Measurements from ENCODE around the gene ARMH2.
"Not testable (repeated sequence)": the region's sequence is repeated elsewhere in the genome, so short reads cannot be mapped to it uniquely, and the experiment has no call there.

The ARMH2 gene

GRCh38 chr6:24752917-24753492 lies 45.7 kb downstream of the ARMH2 start:
- H3K9me3 ChIP-seq (ENCODE audit: control insufficient read depth, low read length), result peaks cover 4% of the 10 kb centered on the region
- no peaks in the 10 kb centered on the region for H3K36me3 ChIP-seq (ENCODE audit: control insufficient read depth, insufficient read depth, low read length)
- no peaks in the 10 kb centered on the region for H3K4me1 ChIP-seq (ENCODE audit: control insufficient read depth, insufficient read depth, low read length, poor library complexity, severe bottlenecking)
- WGBS, 2 experiments (ENCODE audit: insufficient coverage in 2 of 2), result 100% methylated on average over 1 of the region's 1 CpG
- no peak overlapping the region for H3K27ac ChIP-seq (ENCODE audit: low read depth, low read length, severe bottlenecking)
- H3K4me3 ChIP-seq (ENCODE audit: extremely low read depth, insufficient read depth, low read length, poor library complexity, severe bottlenecking), result no peak overlapping the region

GRCh38 chr6:24752503-24752902 lies 46.2 kb downstream of the ARMH2 start:
- Histone ChIP-seq H3K4me1 (ENCODE audit: control insufficient read depth, insufficient read depth, low read length, poor library complexity, severe bottlenecking) (no peaks in the 10 kb centered on the region), H3K4me3 (ENCODE audit: extremely low read depth, insufficient read depth, low read length, poor library complexity, severe bottlenecking) (no peak overlapping the region), H3K36me3 (ENCODE audit: control insufficient read depth, insufficient read depth, low read length) (no peaks in the 10 kb centered on the region), H3K9me3 (ENCODE audit: control insufficient read depth, low read length) (peaks cover 4% of the 10 kb centered on the region), H3K27ac (ENCODE audit: low read depth, low read length, severe bottlenecking) (no peak overlapping the region)
- 95 to 96% methylated on average over 2 of the region's 2 CpGs for WGBS, 2 experiments (ENCODE audit: insufficient coverage in 2 of 2)

GRCh38 chr6:24750878-24751277 lies 47.8 kb downstream of the ARMH2 start:
- not testable (repeated sequence) for H3K9me3 ChIP-seq (ENCODE audit: control insufficient read depth, low read length); H3K27ac ChIP-seq (ENCODE audit: low read depth, low read length, severe bottlenecking)
- 86 to 100% methylated on average over 1 to 2 of the region's 3 CpGs for WGBS, 2 experiments (ENCODE audit: insufficient coverage in 2 of 2)

GRCh38 chr6:24749297-24749696 lies 49.4 kb downstream of the ARMH2 start:
- H3K36me3 ChIP-seq (ENCODE audit: control insufficient read depth, insufficient read depth, low read length), result no peaks in the 10 kb centered on the region
- no peaks in the 10 kb centered on the region for H3K4me1 ChIP-seq (ENCODE audit: control insufficient read depth, insufficient read depth, low read length, poor library complexity, severe bottlenecking)
- 87 to 100% methylated on average over 1 to 3 of the region's 3 CpGs for WGBS, 2 experiments (ENCODE audit: insufficient coverage in 2 of 2)
- H3K4me3 ChIP-seq (ENCODE audit: extremely low read depth, insufficient read depth, low read length, poor library complexity, severe bottlenecking), result no peak overlapping the region
- H3K9me3 ChIP-seq (ENCODE audit: control insufficient read depth, low read length), result no peaks in the 10 kb centered on the region
- H3K27ac ChIP-seq (ENCODE audit: low read depth, low read length, severe bottlenecking), result no peak overlapping the region

More at GRCh38 chr6:24750878-24751277, 47.8 kb downstream of the ARMH2 start:
- H3K36me3 ChIP-seq (ENCODE audit: control insufficient read depth, insufficient read depth, low read length); H3K4me3 ChIP-seq (ENCODE audit: extremely low read depth, insufficient read depth, low read length, poor library complexity, severe bottlenecking); H3K4me1 ChIP-seq (ENCODE audit: control insufficient read depth, insufficient read depth, low read length, poor library complexity, severe bottlenecking): not testable (repeated sequence)
